Mucosa of stomach (tissue), 1 donor: ENCODE results near the gene HLA-DRA.

Experiments
- H3K27me3 ChIP-seq: one replicate; pipeline ENCODE4 v1.7.0; 2013; ENCODE audit warnings: mild to moderate bottlenecking, low read length; ENCODE audit not compliant: control insufficient read depth, insufficient read depth
- H3K36me3 ChIP-seq: one replicate; pipeline ENCODE4 v1.7.0; 2013; ENCODE audit warnings: low read length; ENCODE audit not compliant: control insufficient read depth, insufficient read depth
- H3K4me1 ChIP-seq: one replicate; pipeline ENCODE4 v1.7.0; 2013; ENCODE audit warnings: mild to moderate bottlenecking, low read length; ENCODE audit not compliant: control insufficient read depth, insufficient read depth
- H3K4me3 ChIP-seq: one replicate; pipeline ENCODE4 v1.7.0; 2013; ENCODE audit warnings: low read length
- H3K9ac ChIP-seq: one replicate; pipeline ENCODE4 v1.7.0; 2013; ENCODE audit warnings: mild to moderate bottlenecking, low read length, moderate library complexity
- H3K9me3 ChIP-seq: one replicate; pipeline ENCODE4 v1.7.0; 2013; ENCODE audit warnings: mild to moderate bottlenecking, low read length, moderate library complexity; ENCODE audit not compliant: control insufficient read depth
- donor health status: Pancreatic carcinoma.

HLA-DRA gene

GRCh38 chr6:32439602-32440214, at the start of gene HLA-DRA:
TSS of gene HLA-DRA (plus strand) at chr6:32439887. CDS start at chr6:32439951, 64 bp downstream.
- Histone ChIP-seq H3K27me3 (no peaks in the 10 kb centered on the region), H3K9me3 (no peaks in the 10 kb centered on the region), H3K36me3 (no peaks in the 10 kb centered on the region), H3K9ac (peak within 1 kb of the TSS; percentile 73), H3K4me3 (peak within 1 kb of the TSS; percentile 48), H3K4me1 (no peaks in the 10 kb centered on the region)

GRCh38 chr6:32391505-32391904, 48.2 kb upstream of the HLA-DRA start:
- Histone ChIP-seq H3K4me1 (peaks cover 4% of the 10 kb centered on the region), H3K9me3 (no peaks in the 10 kb centered on the region), H3K27me3 (peaks cover 4% of the 10 kb centered on the region), H3K9ac (no peak overlapping the region), H3K4me3 (no peak overlapping the region), H3K36me3 (no peaks in the 10 kb centered on the region)

GRCh38 chr6:32393665-32394420, 45.8 kb upstream of the HLA-DRA start:
- H3K27me3 ChIP-seq, result no peaks in the 10 kb centered on the region
- no peaks in the 10 kb centered on the region for H3K9me3 ChIP-seq
- H3K36me3 ChIP-seq, result no peaks in the 10 kb centered on the region
- no peak overlapping the region for H3K4me3 ChIP-seq
- H3K4me1 ChIP-seq, result no peaks in the 10 kb centered on the region
- H3K9ac ChIP-seq, result no peak overlapping the region

DNA sequence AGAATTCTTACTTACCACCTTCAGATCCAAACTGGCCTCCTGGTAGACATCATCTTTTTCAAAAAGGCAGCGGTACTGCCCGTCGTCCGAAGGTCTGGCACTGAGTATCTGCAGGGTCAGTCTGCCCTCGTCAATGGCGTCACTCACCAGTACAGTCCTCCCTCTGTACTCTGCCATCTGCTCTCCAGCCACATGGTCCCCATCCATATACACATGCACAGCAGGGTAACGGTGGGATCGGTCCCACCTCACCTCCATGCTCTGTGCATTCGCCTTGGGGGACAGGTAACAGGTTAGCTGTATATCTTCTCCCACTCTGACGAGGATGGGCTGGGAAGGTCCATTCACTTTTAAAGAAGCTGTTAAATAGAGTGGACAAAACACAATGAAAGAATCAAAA, 43.7 kb upstream of the HLA-DRA start:
- Histone ChIP-seq H3K9me3 (no peaks in the 10 kb centered on the region), H3K36me3 (no peaks in the 10 kb centered on the region), H3K4me3 (no peak overlapping the region), H3K9ac (no peak overlapping the region), H3K27me3 (no peaks in the 10 kb centered on the region), H3K4me1 (no peaks in the 10 kb centered on the region)

GRCh38 chr6:32397252-32397920, 42.3 kb upstream of the HLA-DRA start:
- H3K4me1 ChIP-seq, result no peaks in the 10 kb centered on the region
- H3K4me3 ChIP-seq, result no peak overlapping the region
- H3K9ac ChIP-seq, result no peak overlapping the region
- no peaks in the 10 kb centered on the region for H3K36me3 ChIP-seq
- H3K27me3 ChIP-seq, result no peaks in the 10 kb centered on the region
- no peaks in the 10 kb centered on the region for H3K9me3 ChIP-seq

DNA sequence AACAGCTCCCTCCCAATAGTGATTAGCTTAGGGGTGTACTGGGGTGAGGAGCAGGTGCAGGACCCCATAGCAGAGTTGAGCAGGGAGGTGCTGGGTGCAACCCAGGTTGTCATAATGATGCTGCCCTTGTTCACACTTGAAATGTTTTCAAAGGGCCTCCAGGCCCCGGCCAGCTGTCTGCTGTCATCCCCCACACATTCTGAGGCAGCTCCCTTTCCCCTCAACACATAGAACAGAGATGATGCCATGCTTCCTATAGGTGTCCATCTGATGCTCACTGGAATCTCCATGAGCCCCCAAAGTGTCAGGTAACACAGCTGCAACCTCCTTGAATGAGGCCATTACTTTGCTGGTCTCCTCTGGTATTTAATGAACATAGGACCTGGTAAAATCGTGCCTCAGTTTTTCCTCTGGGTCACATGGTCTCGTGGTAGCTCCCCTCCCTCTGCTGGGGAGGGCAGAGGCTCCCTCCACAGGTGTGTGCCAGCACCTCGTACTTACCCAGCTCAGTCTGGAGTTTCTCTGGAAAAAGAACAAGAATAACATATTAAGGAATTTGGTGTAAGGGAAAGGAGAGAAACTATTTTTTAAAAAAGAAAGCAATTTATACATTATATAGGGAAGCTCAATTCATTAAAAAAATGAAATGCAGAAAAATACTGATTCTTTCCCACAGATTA, 38.3 kb upstream of the HLA-DRA start:
- H3K4me3 ChIP-seq, result no peak overlapping the region
- no peak overlapping the region for H3K9ac ChIP-seq
- peaks cover 9% of the 10 kb centered on the region for H3K27me3 ChIP-seq
- no peaks in the 10 kb centered on the region for H3K4me1 ChIP-seq
- no peaks in the 10 kb centered on the region for H3K9me3 ChIP-seq
- H3K36me3 ChIP-seq, result no peaks in the 10 kb centered on the region

DNA sequence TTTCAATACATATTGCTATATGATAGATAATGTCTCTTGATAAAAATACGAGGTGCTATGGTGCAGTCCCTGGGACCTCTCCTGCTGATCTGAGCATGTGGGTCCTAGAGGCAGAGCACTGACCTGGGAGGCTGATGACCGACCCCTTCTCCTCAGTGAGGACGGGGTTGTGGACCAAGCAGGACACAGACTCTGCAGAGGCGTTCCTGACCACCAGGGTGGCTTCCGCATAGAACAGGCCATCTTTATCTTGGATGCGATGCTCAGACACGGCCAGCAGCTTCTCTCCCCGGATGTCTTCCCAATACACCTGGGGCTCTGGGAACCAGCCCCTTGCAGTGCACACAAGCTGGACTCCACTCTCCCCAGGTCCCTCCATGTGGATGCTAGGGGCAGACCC, 36.9 kb upstream of the HLA-DRA start:
- no peak overlapping the region for H3K4me3 ChIP-seq
- H3K9me3 ChIP-seq, result no peaks in the 10 kb centered on the region
- H3K36me3 ChIP-seq, result no peaks in the 10 kb centered on the region
- no peak overlapping the region for H3K9ac ChIP-seq
- peaks cover 9% of the 10 kb centered on the region for H3K27me3 ChIP-seq
- no peaks in the 10 kb centered on the region for H3K4me1 ChIP-seq

GRCh38 chr6:32405656-32406055, 34.0 kb upstream of the HLA-DRA start:
- no peak overlapping the region for H3K4me3 ChIP-seq
- no peak overlapping the region for H3K9ac ChIP-seq
- no peaks in the 10 kb centered on the region for H3K36me3 ChIP-seq
- peaks cover 13% of the 10 kb centered on the region for H3K27me3 ChIP-seq
- H3K9me3 ChIP-seq, result no peaks in the 10 kb centered on the region
- H3K4me1 ChIP-seq, result no peaks in the 10 kb centered on the region

DNA sequence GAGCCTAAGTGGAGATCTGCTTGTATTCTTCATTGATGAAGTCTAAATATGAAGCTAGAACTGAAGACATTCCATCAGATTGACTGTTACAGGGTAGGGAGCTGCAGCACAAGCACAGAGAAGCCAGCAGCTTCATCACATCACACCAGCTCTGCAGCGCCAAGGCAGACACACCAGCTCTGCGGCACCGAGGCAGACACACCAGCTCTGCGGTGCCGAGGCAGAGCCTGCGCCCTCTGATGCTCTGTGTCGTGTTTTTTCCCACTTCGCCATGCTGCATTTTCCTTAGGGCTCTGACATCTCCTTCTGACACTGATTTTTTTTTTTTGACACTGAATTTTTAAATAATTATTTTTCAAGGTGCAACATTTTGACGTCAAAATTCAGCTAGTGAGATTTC, 33.5 kb upstream of the HLA-DRA start:
- peaks cover 13% of the 10 kb centered on the region for H3K27me3 ChIP-seq

DNA sequence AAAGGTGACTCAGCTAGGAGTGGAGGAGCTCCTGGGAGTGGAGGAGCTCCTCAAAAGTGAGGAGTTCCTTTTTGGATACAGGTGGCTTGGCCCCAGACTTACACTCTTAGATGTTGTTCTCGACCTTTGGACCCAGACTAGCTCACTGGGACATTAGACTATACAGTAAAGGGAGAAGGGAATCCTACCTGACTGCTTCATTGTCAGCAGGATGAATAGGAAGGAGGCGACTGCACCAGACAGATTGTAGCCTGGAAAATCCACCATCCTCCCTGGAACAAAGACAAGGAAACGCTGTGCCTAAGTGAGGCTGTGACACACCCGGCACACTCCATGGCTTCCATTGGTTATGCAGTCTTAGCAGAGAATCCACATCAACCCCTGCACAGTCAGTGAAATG, 32.8 kb upstream of the HLA-DRA start, which contains the start of gene BTNL2:
TSS of gene BTNL2 (minus strand) at position 325 of the 400 bp plus-strand sequence. CDS start at position 267, 58 bp downstream.
- peaks cover 13% of the 10 kb centered on the region for H3K27me3 ChIP-seq

More for the DNA sequence above, 33.5 kb upstream of the HLA-DRA start:
- H3K36me3 ChIP-seq, result no peaks in the 10 kb centered on the region
- no peaks in the 10 kb centered on the region for H3K9me3 ChIP-seq
- no peaks in the 10 kb centered on the region for H3K4me1 ChIP-seq
- H3K4me3 ChIP-seq, result no peak overlapping the region
- H3K9ac ChIP-seq, result no peak overlapping the region

GRCh38 chr6:32410906-32411305, 28.8 kb upstream of the HLA-DRA start:
- H3K4me3 ChIP-seq, result no peak overlapping the region
- no peaks in the 10 kb centered on the region for H3K9me3 ChIP-seq
- no peaks in the 10 kb centered on the region for H3K4me1 ChIP-seq
- H3K36me3 ChIP-seq, result no peaks in the 10 kb centered on the region
- peaks cover 8% of the 10 kb centered on the region for H3K27me3 ChIP-seq
- no peak overlapping the region for H3K9ac ChIP-seq

More for the DNA sequence above, 32.8 kb upstream of the HLA-DRA start, which contains the start of gene BTNL2:
- H3K9ac ChIP-seq, result no peak within 1 kb of the TSS
- no peaks in the 10 kb centered on the region for H3K4me1 ChIP-seq
- H3K4me3 ChIP-seq, result no peak within 1 kb of the TSS
- H3K9me3 ChIP-seq, result no peaks in the 10 kb centered on the region
- no peaks in the 10 kb centered on the region for H3K36me3 ChIP-seq
